Activated T-cell treated with anti-CD3 and anti-CD28 coated beads, Interleukin-2, amount 50 U/mL, for 4 hours (primary cell): ENCODE results near the gene KIF21A. TPM values are rescaled to one million over a fixed set of nuclear protein-coding genes. Genes with fewer than 3 reads are reported as not detected.

ENCODE experiments used
- ATAC-seq, 2 donors: fragments of 200-7000 bp; cut with Tn5 transposase; one replicate each; pipeline ENCODE4 v1.10.0; 2021
- DNase-seq: peaks from one replicate; pipeline ENCODE4 v3.0.0-alpha.2; 2020
- H3K27me3 Mint-ChIP-seq: one replicate; pipeline ENCODE4 v1.8.0; 2021; ENCODE audit warnings: low read depth, mixed read lengths
- H3K36me3 Mint-ChIP-seq: one replicate; pipeline ENCODE4 v1.8.0; 2022; ENCODE audit warnings: mixed read lengths; ENCODE audit not compliant: insufficient read depth
- H3K4me1 Mint-ChIP-seq: one replicate; pipeline ENCODE4 v1.8.0; 2021; ENCODE audit warnings: low read depth, mixed read lengths
- H3K4me3 Mint-ChIP-seq: one replicate; pipeline ENCODE4 v1.8.0; 2021; ENCODE audit warnings: mild to moderate bottlenecking, moderate library complexity, mixed read lengths
- H3K9me3 Mint-ChIP-seq: one replicate; pipeline ENCODE4 v1.8.0; 2021; ENCODE audit warnings: mixed read lengths
- total RNA-seq, 3 donors: library from RNA; stranded (reverse); gene quantifications; one replicate each; pipeline ENCODE4 v1.2.1, GENCODE V29; 2021

The KIF21A gene
- total RNA-seq, 3 donors from 2014 or later: 22.4 to 27.8 (median 25.2) TPM

DNA sequence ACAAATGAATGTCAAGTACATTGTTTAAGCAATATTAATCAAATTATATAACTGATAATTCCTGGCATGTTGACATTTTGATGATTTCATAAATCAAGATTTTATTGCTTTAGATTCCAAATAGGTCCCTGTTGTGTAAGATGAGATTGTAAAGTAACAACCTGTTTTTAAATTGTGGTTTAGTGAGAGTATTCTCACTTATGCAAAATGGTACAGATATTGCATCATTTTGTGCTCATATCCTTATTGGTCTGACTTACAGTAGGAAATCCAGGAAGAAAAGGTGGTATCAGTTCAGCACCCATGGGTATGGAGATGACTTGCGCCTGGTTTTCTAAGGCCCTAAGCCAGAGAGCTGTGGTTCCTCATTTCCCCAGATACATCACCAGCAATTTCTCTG, 165.5 kb downstream of the KIF21A start:
- no peaks in the 10 kb centered on the region for H3K9me3 Mint-ChIP-seq
- no peak overlapping the region for H3K4me3 Mint-ChIP-seq
- no peaks in the 10 kb centered on the region for H3K36me3 Mint-ChIP-seq
- peaks cover 1% of the 10 kb centered on the region for H3K4me1 Mint-ChIP-seq
- DNase-seq (no peak), ATAC-seq (no peak)
- H3K27me3 Mint-ChIP-seq: peaks cover 17% of the 10 kb centered on the region

DNA sequence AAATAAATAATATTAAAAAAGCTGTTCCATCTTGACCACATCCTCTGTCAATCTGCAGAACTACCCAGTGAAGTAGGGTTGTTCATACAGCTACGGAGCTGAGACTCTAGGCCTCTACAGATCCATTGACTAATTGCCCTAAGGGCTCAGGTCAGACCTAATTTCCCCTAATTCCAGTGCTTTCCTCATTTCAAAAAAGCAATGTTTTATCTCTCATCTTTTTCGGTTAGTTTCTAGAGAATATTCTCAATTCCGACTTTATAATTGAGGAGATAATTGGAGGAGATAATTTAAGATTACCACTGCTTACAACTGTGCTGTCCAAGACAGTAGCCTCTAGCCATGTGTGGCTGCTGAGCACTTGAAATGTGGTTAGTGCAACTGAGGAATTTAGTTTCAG, 167.1 kb downstream of the KIF21A start:
- no peaks in the 10 kb centered on the region for H3K36me3 Mint-ChIP-seq
- H3K4me3 Mint-ChIP-seq: no peak overlapping the region
- ATAC-seq: no peak

DNA sequence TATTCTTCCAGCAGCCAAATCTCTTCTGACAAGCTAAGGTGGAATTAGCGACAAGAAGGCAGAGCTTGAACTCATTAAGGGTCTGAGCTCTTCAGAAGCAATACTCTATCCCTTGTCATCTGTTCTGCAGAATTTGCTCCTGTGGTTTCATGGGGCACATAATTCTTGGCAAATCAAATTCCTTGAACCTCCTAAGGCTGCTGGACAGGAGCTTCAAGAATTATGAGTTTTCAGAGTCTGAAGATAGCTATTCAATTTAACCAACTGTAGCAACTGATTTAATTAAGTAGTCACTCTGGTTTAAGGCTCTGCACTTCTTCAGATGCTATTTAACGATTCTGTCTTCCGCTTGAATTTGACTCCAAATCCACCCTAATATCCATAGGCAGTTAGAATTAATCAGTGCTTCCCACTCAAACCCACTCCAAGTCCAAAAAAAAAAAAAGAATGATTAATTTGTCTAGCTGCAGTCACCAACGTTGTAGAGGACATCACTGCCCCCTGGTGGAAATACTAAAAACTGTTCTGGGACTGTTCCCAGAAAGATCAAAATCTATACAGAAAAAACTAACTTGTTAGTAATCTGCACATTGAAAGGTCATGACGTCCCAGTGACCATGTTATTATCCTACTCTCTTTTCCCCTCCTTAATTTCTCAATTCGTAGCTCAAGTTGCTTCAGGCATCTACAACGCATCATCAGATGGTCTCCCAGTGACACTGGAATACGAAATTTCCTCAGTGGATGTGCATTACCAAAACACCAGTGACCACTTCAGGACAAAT, 169.9 kb downstream of the KIF21A start:
- ATAC-seq: no peak
- H3K4me3 Mint-ChIP-seq: no peak overlapping the region
- no peaks in the 10 kb centered on the region for H3K9me3 Mint-ChIP-seq
- no peak for DNase-seq
- H3K36me3 Mint-ChIP-seq: no peaks in the 10 kb centered on the region
- H3K27me3 Mint-ChIP-seq: peaks cover 12% of the 10 kb centered on the region
- H3K4me1 Mint-ChIP-seq: peaks cover 1% of the 10 kb centered on the region

More for the DNA sequence above, 167.1 kb downstream of the KIF21A start:
- Mint-ChIP-seq H3K27me3 (peaks cover 17% of the 10 kb centered on the region), H3K9me3 (no peaks in the 10 kb centered on the region), H3K4me1 (peaks cover 1% of the 10 kb centered on the region)
- no peak for DNase-seq

- peaks cover 8% of the 10 kb centered on the region for H3K27me3 Mint-ChIP-seq
- H3K4me3 Mint-ChIP-seq: no peak overlapping the region
- H3K36me3 Mint-ChIP-seq: no peaks in the 10 kb centered on the region
- no peaks in the 10 kb centered on the region for H3K9me3 Mint-ChIP-seq
- ATAC-seq (no peak), DNase-seq (no peak)
- peaks cover 1% of the 10 kb centered on the region for H3K4me1 Mint-ChIP-seq
Observed at GRCh38 chr12:39269492-39269891, 173.4 kb downstream of the KIF21A start.

DNA sequence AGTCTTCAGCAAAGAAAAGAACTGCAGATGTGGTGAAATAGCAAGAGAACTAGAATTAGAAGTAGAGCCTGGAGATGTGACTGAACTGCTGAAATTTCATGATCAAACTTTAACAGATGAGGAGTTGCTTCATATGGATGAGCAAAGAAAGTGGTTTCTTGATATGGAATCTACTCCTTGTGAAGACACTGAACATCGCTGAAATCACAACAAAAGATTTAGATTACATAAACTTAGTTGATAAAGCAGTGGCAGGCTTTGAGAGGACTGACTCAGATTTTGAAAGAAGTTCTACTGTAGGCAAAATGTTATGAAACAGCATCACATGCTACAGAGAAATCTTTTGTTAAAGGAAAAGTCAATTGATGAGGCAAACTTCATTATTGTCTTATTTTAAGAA, 175.0 kb downstream of the KIF21A start:
- H3K4me3 Mint-ChIP-seq: no peak overlapping the region
- H3K9me3 Mint-ChIP-seq: no peaks in the 10 kb centered on the region
- H3K36me3 Mint-ChIP-seq: no peaks in the 10 kb centered on the region
- no peak for ATAC-seq
- no peak for DNase-seq
- peaks cover 3% of the 10 kb centered on the region for H3K27me3 Mint-ChIP-seq
- H3K4me1 Mint-ChIP-seq: no peaks in the 10 kb centered on the region

DNA sequence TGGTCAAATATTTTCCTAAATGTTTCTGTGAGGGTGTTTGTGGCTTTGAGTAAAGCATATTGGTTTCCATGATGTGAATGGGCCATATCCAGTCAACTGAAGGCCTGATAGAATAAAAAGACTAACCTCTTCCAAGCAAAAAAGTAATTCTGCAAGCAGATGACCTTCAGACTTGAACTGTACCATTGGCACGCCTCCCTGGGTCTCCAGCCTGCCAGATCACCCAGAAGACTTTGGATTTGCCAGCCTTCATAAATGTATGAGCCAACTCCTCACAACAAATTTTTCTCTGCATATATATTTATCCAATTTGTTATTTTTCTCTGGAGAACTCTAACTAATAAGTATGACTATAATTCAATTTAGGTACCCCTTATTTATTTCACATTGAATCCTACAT, 190.3 kb downstream of the KIF21A start:
- H3K4me1 Mint-ChIP-seq: no peaks in the 10 kb centered on the region
- H3K4me3 Mint-ChIP-seq: no peak overlapping the region
- no peaks in the 10 kb centered on the region for H3K36me3 Mint-ChIP-seq
- DNase-seq: no peak
- peaks cover 5% of the 10 kb centered on the region for H3K27me3 Mint-ChIP-seq
- no peak for ATAC-seq
- no peaks in the 10 kb centered on the region for H3K9me3 Mint-ChIP-seq

Other genes with a start within 250 kb of the KIF21A start
- gene ABCD2, start 176.7 kb upstream of the KIF21A start, total RNA-seq: under 1 TPM; 0.69 to 0.89 (median 0.79) TPM